Measurements from ENCODE around the gene DCST2. TPM values are rescaled to one million over a fixed set of nuclear protein-coding genes. Genes with fewer than 3 reads are reported as not detected.

The DCST2 gene
- not detected for total RNA-seq

- intact Hi-C loops (cut with DNase I; ENCODE audit: low total_unique reads), result no loop called here
Measured at GRCh38 chr1:155033524-155033923, at the start of gene DCST2, which contains the start of gene DCST1. TSS of gene DCST2 (minus strand) at chr1:155033781. CDS start at chr1:155033701, 80 bp downstream. TSS of gene DCST1 (plus strand) at chr1:155033824. CDS start at chr1:155034037, 213 bp downstream.

GRCh38 chr1:155083052-155083541 is 49.5 kb upstream of the DCST2 start:
- peaks cover 51 to 56% (median 54%) of the 10 kb centered on the region in 3 donors for H3K27me3 ChIP-seq
- H3K36me3 ChIP-seq, result no peaks in the 10 kb centered on the region
- intact Hi-C loops (cut with DNase I; ENCODE audit: low total_unique reads) (no loop called here), in situ Hi-C loops (cut with MboI; ENCODE audit: low sequenced_read_pairs in 4 of 4) (no loop called here)
- TF ChIP-seq CTCF (IDR thresholded peaks at IDR 0.05 in 4 of 5, conservative IDR thresholded peaks at IDR 0.05 in 1 of 5) (no peak), POLR2A (IDR thresholded peaks at IDR 0.05) (no peak)
- DNase-seq (no peak), ATAC-seq (no peak)
- H3K9me3 ChIP-seq, result no peaks in the 10 kb centered on the region
- H3K27ac ChIP-seq, result no peak overlapping the region
- peaks cover 46 to 54% of the 10 kb centered on the region in 2 donors for H3K4me1 ChIP-seq
- no peak overlapping the region for H3K4me3 ChIP-seq

More at GRCh38 chr1:155033524-155033923, at the start of gene DCST2, which contains the start of gene DCST1:
- ATAC-seq (no peak), DNase-seq (no peak)
- H3K27ac ChIP-seq, result no peak within 1 kb of the TSS
- H3K9me3 ChIP-seq, result no peaks in the 10 kb centered on the region
- in situ Hi-C loops (cut with MboI; ENCODE audit: low sequenced_read_pairs in 4 of 4), result no loop called here
- H3K36me3 ChIP-seq, result no peaks in the 10 kb centered on the region
- no peaks in the 10 kb centered on the region for H3K27me3 ChIP-seq
- TF ChIP-seq CTCF (IDR thresholded peaks at IDR 0.05 in 4 of 5, conservative IDR thresholded peaks at IDR 0.05 in 1 of 5), result no peak
- TF ChIP-seq POLR2A (IDR thresholded peaks at IDR 0.05), result no peak
- H3K4me3 ChIP-seq, result no peak within 1 kb of the TSS
- peaks cover 0 to 2% of the 10 kb centered on the region in 2 donors for H3K4me1 ChIP-seq

- in situ Hi-C loops (cut with MboI; ENCODE audit: low sequenced_read_pairs in 4 of 4) (no loop called here), intact Hi-C loops (cut with DNase I; ENCODE audit: low total_unique reads) (no loop called here)
- DNase-seq (no peak), ATAC-seq (no peak)
- TF ChIP-seq CTCF (IDR thresholded peaks at IDR 0.05 in 4 of 5, conservative IDR thresholded peaks at IDR 0.05 in 1 of 5) (no peak), POLR2A (IDR thresholded peaks at IDR 0.05) (no peak)
- Histone ChIP-seq H3K9me3 (no peaks in the 10 kb centered on the region), H3K4me3 (peak overlapping the region in 1 of 4 donors; percentile 14), H3K4me1 (peaks cover 46 to 54% of the 10 kb centered on the region in 2 donors), H3K27ac (no peak overlapping the region), H3K27me3 (peaks cover 51 to 56% (median 54%) of the 10 kb centered on the region in 3 donors), H3K36me3 (no peaks in the 10 kb centered on the region)
Measured at GRCh38 chr1:155082301-155083051, 48.9 kb upstream of the DCST2 start.

- no peaks in the 10 kb centered on the region for H3K36me3 ChIP-seq
- peaks cover 51 to 56% (median 54%) of the 10 kb centered on the region in 3 donors for H3K27me3 ChIP-seq
- in situ Hi-C loops (cut with MboI; ENCODE audit: low sequenced_read_pairs in 4 of 4), result no loop called here
- peaks cover 46 to 54% of the 10 kb centered on the region in 2 donors for H3K4me1 ChIP-seq
- TF ChIP-seq POLR2A (IDR thresholded peaks at IDR 0.05) (no peak), CTCF (IDR thresholded peaks at IDR 0.05 in 4 of 5, conservative IDR thresholded peaks at IDR 0.05 in 1 of 5) (no peak)
- no peak overlapping the region for H3K27ac ChIP-seq
- no peak for DNase-seq
- peak overlapping the region in 3 of 4 donors; percentile 14 to 68 (median 14) for H3K4me3 ChIP-seq
- intact Hi-C loops (cut with DNase I; ENCODE audit: low total_unique reads), result no loop called here
- H3K9me3 ChIP-seq, result no peaks in the 10 kb centered on the region
- ATAC-seq, result no peak
Measured at GRCh38 chr1:155081472-155082300, 48.1 kb upstream of the DCST2 start.
